GM12878 (cell line): Measurements from ENCODE around the gene ZMYND19.

Experiments used
- CTCF ChIP-seq, 3 experiments: IDR thresholded peaks in 2 of 3; conservative IDR thresholded peaks in 1 of 3; 2 replicates each; pipeline ENCODE4 v1.5.1; 2011; ENCODE audit warnings: low read depth in 3 of 3, low read length in 3 of 3, mild to moderate bottlenecking in 3 of 3, control low read depth in 2 of 3, moderate library complexity in 2 of 3, inconsistent platforms in 1 of 3, mixed read lengths in 1 of 3; ENCODE audit not compliant: control insufficient read depth in 2 of 3, insufficient read depth in 1 of 3; ENCODE audit errors: extremely low read depth in 1 of 3
- EED ChIP-seq: sonication (generic); IDR thresholded peaks from 2 replicates; pipeline ENCODE4 v1.6.1; 2016; ENCODE audit warnings: antibody characterized with exemption, low read depth
- EZH2 ChIP-seq: IDR thresholded peaks from 2 replicates; pipeline ENCODE4 v1.6.1; 2012; ENCODE audit warnings: low read depth, mild to moderate bottlenecking, control low read depth, inconsistent platforms, low read length, borderline replicate concordance; ENCODE audit not compliant: control insufficient read depth
- HCFC1 ChIP-seq: fragments of 150-350 bp; IDR thresholded peaks from 2 replicates; pipeline ENCODE4 v1.6.1; 2014; ENCODE audit warnings: low read length
- MTA2 ChIP-seq: fragments of 450-650 bp; IDR thresholded peaks from 2 replicates; pipeline ENCODE4 v1.6.1; 2016; ENCODE audit warnings: low read depth, mild to moderate bottlenecking, moderate library complexity
- MXI1 ChIP-seq: fragments of 150-350 bp; IDR thresholded peaks from 2 replicates; pipeline ENCODE4 v1.6.1; 2011; ENCODE audit warnings: low read depth, mild to moderate bottlenecking, inconsistent platforms, low read length, improper control_type of control experiment
- POLR2A ChIP-seq: IDR thresholded peaks from 2 replicates; pipeline ENCODE4 v1.6.1; 2011; ENCODE audit warnings: low read depth, mild to moderate bottlenecking, low read length
- SREBF2 ChIP-seq: IDR thresholded peaks from 2 replicates; pipeline ENCODE4 v1.6.1; 2012; ENCODE audit warnings: mild to moderate bottlenecking, low read length
- YY1 ChIP-seq: IDR thresholded peaks from 2 replicates; pipeline ENCODE4 v1.6.1; 2011; ENCODE audit warnings: low read depth, mild to moderate bottlenecking, low read length

DNA sequence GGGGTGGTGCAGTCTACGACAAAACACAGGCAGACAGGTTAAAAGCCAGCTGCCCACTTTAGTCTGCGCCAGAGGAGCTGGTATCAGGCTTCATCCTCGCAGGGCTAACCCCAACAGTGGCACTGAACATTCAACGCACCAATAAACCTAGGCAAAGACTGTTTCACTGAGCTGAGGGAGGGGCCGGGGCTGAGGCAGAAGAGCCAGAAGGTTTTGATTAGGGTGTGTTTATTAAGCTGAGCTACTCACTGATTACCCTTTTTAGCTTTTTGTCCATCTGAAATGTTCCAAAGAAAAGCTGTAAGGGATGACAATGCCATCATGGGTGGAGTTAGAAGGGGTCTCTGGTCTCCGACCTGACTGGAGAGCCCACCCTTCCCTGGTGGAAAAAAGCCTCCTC is 1.4 kb downstream of the ZMYND19 start:
- TF ChIP-seq POLR2A (no peak), MXI1 (no peak), EZH2 (no peak), MTA2 (no peak), CTCF (IDR thresholded peaks at IDR 0.05 in 2 of 3, conservative IDR thresholded peaks at IDR 0.05 in 1 of 3; ENCODE audit: control insufficient read depth in 2 of 3, extremely low read depth in 1 of 3, insufficient read depth in 1 of 3, low read depth in 3 of 3, low read length in 3 of 3) (no peak), EED (no peak), SREBF2 (no peak), YY1 (no peak), HCFC1 (no peak)
